Measurements from ENCODE around the gene WEE2.
A peak's percentile ranks its signal among the peaks of the same experiment; 100 is the strongest.
"Not testable (repeated sequence)": the region's sequence is repeated elsewhere in the genome, so short reads cannot be mapped to it uniquely, and the experiment has no call there.

The WEE2 gene

GRCh38 chr7:141676618-141677017 lies 31.5 kb upstream of the WEE2 start:
- H3K27ac Mint-ChIP-seq, result peak overlapping the region; percentile 31
- H3K4me3 Mint-ChIP-seq, result no peak overlapping the region
- no peaks in the 10 kb centered on the region for H3K27me3 Mint-ChIP-seq
- ATAC-seq (replicated peaks) (no peak), DNase-seq (no peak)
- H3K36me3 Mint-ChIP-seq, result peaks cover 22 to 38% of the 10 kb centered on the region in 2 donors
- H3K4me1 Mint-ChIP-seq, result peaks cover 7 to 25% of the 10 kb centered on the region in 2 donors
- peaks cover 0 to 2% of the 10 kb centered on the region in 2 donors for H3K9me3 Mint-ChIP-seq

DNA sequence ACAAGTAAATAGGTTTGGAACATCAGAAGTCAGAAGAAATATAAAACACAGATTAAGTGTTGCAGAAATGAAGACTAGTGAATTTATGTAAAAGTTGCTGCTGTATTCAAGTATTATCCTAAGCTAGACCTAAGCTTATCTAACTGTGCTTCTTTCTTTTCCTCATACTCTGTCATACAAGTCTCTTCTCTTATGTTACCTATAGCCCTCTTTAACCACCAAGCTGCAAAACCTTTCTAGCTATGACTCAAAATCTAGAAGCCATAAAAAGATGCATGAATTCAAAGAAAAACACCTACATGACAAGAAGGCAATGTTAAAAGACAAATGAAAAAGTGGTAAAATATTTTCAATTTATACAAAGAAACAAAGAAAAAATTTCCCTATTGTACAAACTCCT lies 29.1 kb upstream of the WEE2 start:
- Mint-ChIP-seq H3K27ac (no peak overlapping the region), H3K27me3 (no peaks in the 10 kb centered on the region), H3K4me1 (peaks cover 7 to 25% of the 10 kb centered on the region in 2 donors), H3K9me3 (no peaks in the 10 kb centered on the region), H3K4me3 (no peak overlapping the region), H3K36me3 (peaks cover 18 to 34% of the 10 kb centered on the region in 2 donors)
- DNase-seq (no peak), ATAC-seq (replicated peaks) (peak; percentile 41 to 48)

DNA sequence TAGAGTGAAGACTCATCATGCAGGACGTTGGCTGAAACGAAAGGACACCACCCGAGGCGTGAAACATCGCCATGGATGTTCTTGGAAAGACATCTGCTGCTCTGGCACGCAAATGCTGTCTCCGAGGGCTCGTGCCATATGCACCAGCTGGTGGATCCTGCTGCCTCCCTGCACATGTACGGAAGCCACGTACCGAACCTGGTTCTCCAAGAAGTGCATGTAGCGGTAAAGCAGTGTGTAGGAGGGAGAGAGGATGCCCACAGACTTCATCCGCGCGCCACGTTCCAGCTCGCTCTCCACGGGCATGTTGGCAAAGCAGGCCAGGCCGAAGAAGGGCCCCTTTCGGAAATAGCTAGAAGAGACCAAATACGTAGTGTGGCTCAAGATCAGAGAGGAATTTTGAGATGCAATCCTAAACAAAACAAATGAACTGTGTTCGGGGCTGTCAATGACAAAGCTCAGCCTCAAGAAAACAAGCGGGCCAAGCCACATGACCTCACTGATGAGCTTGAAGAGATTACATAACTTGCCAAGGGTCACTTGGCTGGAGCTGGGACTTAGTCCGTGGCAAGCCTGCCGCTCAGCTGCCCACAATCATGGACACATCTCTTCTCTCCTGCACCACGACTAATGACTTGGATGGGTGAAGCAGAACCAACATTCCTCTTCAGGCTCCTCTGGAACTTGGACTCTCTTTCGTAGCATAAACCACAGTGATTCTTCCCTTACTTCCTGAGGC lies 22.7 kb upstream of the WEE2 start:
- DNase-seq (no peak), ATAC-seq (replicated peaks) (no peak)
- Mint-ChIP-seq H3K27me3 (no peaks in the 10 kb centered on the region), H3K9me3 (no peaks in the 10 kb centered on the region), H3K36me3 (peaks cover 22 to 49% of the 10 kb centered on the region in 2 donors), H3K4me1 (peaks cover 14 to 17% of the 10 kb centered on the region in 2 donors), H3K4me3 (no peak overlapping the region), H3K27ac (no peak overlapping the region)

DNA sequence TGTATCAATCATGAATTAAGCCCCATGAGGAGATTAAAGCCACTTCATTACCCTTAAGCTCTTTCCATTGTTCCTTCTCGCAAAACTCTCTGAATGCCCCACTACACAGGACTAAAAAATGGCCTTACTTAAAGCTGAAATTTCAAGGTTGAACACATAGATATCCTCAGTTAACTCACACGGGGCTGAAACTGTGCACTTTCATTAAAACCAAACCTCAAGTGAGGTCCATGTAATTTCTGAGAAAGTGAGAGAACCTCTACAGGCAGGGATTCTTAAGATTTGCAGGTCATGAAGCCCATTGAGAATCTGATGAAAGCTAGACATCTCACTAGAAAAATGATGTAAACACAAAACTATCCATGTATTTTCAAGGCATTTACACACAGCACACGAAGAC lies 22.1 kb upstream of the WEE2 start:
- Mint-ChIP-seq H3K27me3 (no peaks in the 10 kb centered on the region), H3K9me3 (no peaks in the 10 kb centered on the region), H3K36me3 (peaks cover 17 to 43% of the 10 kb centered on the region in 2 donors), H3K4me3 (no peak overlapping the region), H3K27ac (no peak overlapping the region), H3K4me1 (peaks cover 11 to 13% of the 10 kb centered on the region in 2 donors)
- DNase-seq (no peak), ATAC-seq (replicated peaks) (no peak)

- Mint-ChIP-seq H3K4me1 (peaks cover 11 to 13% of the 10 kb centered on the region in 2 donors), H3K27me3 (no peaks in the 10 kb centered on the region), H3K9me3 (no peaks in the 10 kb centered on the region), H3K27ac (no peak overlapping the region), H3K36me3 (peaks cover 17 to 39% of the 10 kb centered on the region in 2 donors), H3K4me3 (no peak overlapping the region)
- DNase-seq (no peak), ATAC-seq (replicated peaks) (no peak)
These were observed 21.5 kb upstream of the WEE2 start for GRCh38 chr7:141686670-141687069.

DNA sequence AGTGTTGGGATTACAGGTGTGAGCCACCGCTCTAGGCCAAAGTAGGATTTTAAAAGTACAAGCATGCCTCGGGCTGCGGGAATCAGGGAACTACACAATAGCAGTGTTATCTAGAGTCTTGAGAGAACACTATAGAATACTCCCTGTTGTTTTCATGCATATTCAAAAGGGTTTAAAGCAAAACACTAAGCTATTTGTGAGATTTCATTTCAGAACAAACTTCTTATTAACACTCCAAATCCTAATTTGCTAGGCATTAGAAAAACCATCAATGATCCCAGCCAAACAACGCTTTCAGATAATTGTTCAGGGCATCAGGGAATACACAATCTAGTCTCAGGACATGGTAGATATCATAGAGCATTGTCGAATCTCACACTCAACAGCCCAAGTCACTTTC lies 20.1 kb upstream of the WEE2 start:
- Mint-ChIP-seq H3K27me3 (no peaks in the 10 kb centered on the region), H3K4me1 (peaks cover 12 to 16% of the 10 kb centered on the region in 2 donors), H3K27ac (no peak overlapping the region), H3K36me3 (peaks cover 12 to 28% of the 10 kb centered on the region in 2 donors), H3K4me3 (no peak overlapping the region), H3K9me3 (no peaks in the 10 kb centered on the region)
- ATAC-seq (replicated peaks) (no peak), DNase-seq (no peak)

DNA sequence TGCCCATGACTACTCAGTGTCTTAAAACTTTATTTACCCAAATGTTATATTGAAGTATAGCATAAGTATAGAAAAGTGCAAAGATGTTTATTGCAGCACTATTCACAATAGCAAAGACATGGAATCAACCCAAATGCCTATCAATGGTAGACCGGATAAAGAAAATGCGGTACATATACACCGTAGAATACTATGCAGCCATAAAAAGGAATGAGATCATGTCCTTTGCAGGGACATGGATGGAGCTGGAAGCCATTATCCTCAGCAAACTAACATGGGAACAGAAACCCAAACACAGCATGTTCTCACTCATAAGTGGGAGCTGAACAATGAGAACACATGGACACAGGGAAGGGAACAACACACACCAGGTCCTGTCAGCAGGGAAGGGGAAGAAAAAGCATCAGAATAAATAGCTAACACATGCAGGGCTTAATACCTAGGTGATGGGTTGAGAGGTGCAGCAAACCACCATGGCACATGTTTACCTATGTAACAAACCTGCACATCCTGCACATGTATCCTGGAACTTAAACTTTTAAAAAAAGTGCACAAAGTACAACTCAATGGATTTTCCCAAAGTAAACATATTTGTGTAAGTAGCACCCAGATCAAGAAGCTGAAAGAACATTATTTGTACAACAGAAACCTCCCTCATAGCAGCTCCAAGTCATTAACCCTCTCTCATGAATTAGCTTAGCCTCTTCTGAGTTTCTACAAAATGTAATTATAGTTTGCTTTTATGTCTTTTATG lies 18.9 kb upstream of the WEE2 start:
- H3K27ac Mint-ChIP-seq; DNase-seq; H3K9me3 Mint-ChIP-seq; ATAC-seq (replicated peaks); H3K27me3 Mint-ChIP-seq; H3K4me3 Mint-ChIP-seq: not testable (repeated sequence)
- Mint-ChIP-seq H3K4me1 (peaks cover 14 to 20% of the 10 kb centered on the region in 2 donors), H3K36me3 (peaks cover 12 to 24% of the 10 kb centered on the region in 2 donors)

- Mint-ChIP-seq H3K4me1 (peaks cover 33 to 42% of the 10 kb centered on the region in 2 donors), H3K36me3 (peaks cover 9 to 21% of the 10 kb centered on the region in 2 donors), H3K9me3 (no peaks in the 10 kb centered on the region), H3K4me3 (no peak overlapping the region), H3K27ac (no peak overlapping the region), H3K27me3 (no peaks in the 10 kb centered on the region)
- DNase-seq, result no peak
- no peak for ATAC-seq (replicated peaks)
These were observed 16.6 kb upstream of the WEE2 start for GRCh38 chr7:141691540-141691939.

GRCh38 chr7:141691961-141692360 lies 16.2 kb upstream of the WEE2 start:
- Mint-ChIP-seq H3K36me3 (peaks cover 7 to 18% of the 10 kb centered on the region in 2 donors), H3K4me1 (peaks cover 36 to 45% of the 10 kb centered on the region in 2 donors), H3K4me3 (no peak overlapping the region), H3K9me3 (no peaks in the 10 kb centered on the region), H3K27me3 (no peaks in the 10 kb centered on the region), H3K27ac (peak overlapping the region; percentile 20)
- no peak for ATAC-seq (replicated peaks)
- no peak for DNase-seq

DNA sequence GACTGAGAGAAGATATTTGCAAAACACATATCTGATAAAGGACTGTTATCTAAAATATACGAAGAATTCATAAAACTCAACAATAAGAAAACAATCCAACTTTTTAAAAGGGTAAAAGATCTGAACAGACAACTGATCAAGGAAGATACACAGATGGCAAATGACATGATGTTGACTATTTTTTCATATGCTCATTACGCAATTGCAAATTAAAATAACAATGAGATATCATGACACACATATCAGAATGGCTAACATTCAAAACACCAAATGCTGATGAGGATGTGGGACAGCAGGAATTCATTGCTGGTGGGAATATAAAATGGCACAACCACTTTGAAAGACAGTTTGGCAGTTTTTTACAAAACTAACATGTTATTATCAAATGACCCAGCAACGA lies 15.1 kb upstream of the WEE2 start:
- DNase-seq (no peak), ATAC-seq (replicated peaks) (no peak)
- H3K4me3 Mint-ChIP-seq, result no peak overlapping the region
- no peak overlapping the region for H3K27ac Mint-ChIP-seq
- H3K4me1 Mint-ChIP-seq, result peaks cover 41 to 52% of the 10 kb centered on the region in 2 donors
- H3K36me3 Mint-ChIP-seq, result peaks cover 4 to 17% of the 10 kb centered on the region in 2 donors
- H3K27me3 Mint-ChIP-seq, result no peaks in the 10 kb centered on the region
- no peaks in the 10 kb centered on the region for H3K9me3 Mint-ChIP-seq

DNA sequence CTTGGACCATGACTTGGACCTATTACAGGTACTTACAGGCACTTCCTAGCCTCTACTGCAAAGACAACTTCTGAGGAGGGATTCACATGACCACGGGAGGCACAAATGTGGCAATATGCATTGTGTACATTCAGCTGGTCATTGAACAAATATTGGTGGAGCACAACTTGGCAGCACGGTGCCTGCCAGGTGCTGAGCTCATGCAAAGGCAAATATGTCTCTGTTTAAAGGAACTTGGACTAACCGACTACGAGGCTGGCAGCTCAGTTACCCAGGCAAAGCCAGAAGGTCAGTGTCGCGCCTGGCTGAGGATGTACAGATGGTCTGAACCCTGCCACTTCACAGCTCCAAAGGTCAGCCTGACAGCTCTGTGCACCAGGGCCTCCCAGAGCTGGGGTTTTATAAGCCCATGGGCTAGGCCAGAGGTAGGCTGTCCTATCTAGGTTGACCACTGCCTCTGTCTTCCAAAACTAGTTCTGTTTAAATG lies 12.3 kb upstream of the WEE2 start:
- DNase-seq (peak; percentile 28), ATAC-seq (replicated peaks) (peak; percentile 88 to 96)
- Mint-ChIP-seq H3K36me3 (peaks cover 1 to 7% of the 10 kb centered on the region in 2 donors), H3K9me3 (no peaks in the 10 kb centered on the region), H3K4me1 (peaks cover 53 to 73% of the 10 kb centered on the region in 2 donors), H3K27ac (peak overlapping the region; percentile 81), H3K27me3 (no peaks in the 10 kb centered on the region), H3K4me3 (peak overlapping the region; percentile 33 to 54)

- ATAC-seq (replicated peaks), result no peak
- peak overlapping the region in 1 of 2 donors; percentile 61 for H3K4me3 Mint-ChIP-seq
- no peaks in the 10 kb centered on the region for H3K27me3 Mint-ChIP-seq
- H3K4me1 Mint-ChIP-seq, result peaks cover 55 to 76% of the 10 kb centered on the region in 2 donors
- DNase-seq, result no peak
- peak overlapping the region; percentile 56 for H3K27ac Mint-ChIP-seq
- peaks cover 1 to 7% of the 10 kb centered on the region in 2 donors for H3K36me3 Mint-ChIP-seq
- H3K9me3 Mint-ChIP-seq, result no peaks in the 10 kb centered on the region
These were observed 11.8 kb upstream of the WEE2 start for GRCh38 chr7:141696348-141696747.

DNA sequence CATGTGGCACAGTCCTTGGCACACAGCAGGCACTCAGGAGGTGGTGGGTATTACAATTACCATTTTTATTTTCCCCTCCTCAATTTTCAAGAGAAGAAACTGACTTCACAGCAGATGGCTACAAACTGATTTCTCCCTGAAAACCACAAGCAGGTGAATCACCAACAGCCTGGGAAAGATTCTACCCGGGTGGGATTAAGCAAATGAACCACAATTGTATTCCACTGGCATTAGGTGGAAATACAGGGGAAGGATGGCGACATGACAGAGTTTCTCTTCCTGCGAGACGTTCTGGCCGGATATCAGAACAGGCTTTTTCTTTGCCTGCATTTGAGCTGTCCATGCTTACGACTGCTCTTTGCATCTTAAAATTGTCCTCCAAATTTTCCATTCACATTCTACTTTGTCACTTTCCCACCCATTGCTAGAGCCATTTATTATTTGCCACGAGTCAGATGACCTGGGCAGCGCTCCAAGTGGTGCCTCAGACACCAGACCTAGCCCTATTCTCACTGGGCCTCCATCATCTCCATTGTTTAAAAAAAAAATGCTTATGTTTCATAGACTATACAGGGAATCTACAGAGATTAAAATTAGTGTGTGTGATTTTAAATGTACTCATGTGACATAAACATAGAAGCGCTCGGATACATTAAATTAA lies 10.8 kb upstream of the WEE2 start:
- no peak overlapping the region for H3K27ac Mint-ChIP-seq
- peaks cover 1 to 7% of the 10 kb centered on the region in 2 donors for H3K36me3 Mint-ChIP-seq
- H3K4me1 Mint-ChIP-seq, result peaks cover 54 to 77% of the 10 kb centered on the region in 2 donors
- no peak overlapping the region for H3K4me3 Mint-ChIP-seq
- H3K27me3 Mint-ChIP-seq, result no peaks in the 10 kb centered on the region
- DNase-seq (no peak), ATAC-seq (replicated peaks) (no peak)
- no peaks in the 10 kb centered on the region for H3K9me3 Mint-ChIP-seq
